Prostate gland (tissue), 2 donors: ENCODE data around the gene HOOK2.

ENCODE experiments used
- CTCF ChIP-seq, 4 experiments: fragments of 200-600 bp in 2 of 4; fragments of 450-650 bp in 2 of 4; sonication (generic) in 2 of 4; IDR thresholded peaks; 1 replicate in 3 of 4; 2 replicates in 1 of 4; pipeline ENCODE4 v1.5.1; 2016 to 2019; ENCODE audit warnings: antibody characterized with exemption in 4 of 4, mild to moderate bottlenecking in 2 of 4, moderate library complexity in 2 of 4
- POLR2A ChIP-seq: fragments of 450-650 bp; IDR thresholded peaks from one replicate; pipeline ENCODE4 v1.6.1; 2016; ENCODE audit warnings: antibody characterized with exemption, mild to moderate bottlenecking
- POLR2AphosphoS5 ChIP-seq: sonication (generic); formaldehyde crosslinking; IDR thresholded peaks from one replicate; pipeline ENCODE4 v1.6.1; 2017; ENCODE audit warnings: antibody characterized with exemption

DNA sequence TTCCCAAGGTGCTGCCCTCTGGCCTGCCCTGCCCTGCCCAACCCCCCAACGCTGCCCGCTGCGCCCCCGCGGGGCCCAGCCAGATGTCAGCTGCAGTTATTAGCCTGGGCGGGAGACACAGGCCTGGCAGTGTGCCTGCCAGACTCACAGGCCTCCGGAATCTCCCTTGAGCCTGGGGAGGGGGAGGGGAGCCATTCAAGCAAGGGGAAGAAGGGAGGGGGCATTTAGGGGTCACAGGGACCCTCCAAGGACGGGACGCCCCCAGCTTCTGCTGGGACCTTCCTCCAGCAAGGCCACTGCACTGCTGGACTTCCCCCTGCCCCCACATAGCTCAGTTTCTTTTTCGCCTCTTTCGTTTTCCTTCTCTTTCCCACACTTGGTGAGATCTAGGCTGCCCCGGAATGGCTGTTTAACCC is 13.3 kb upstream of the HOOK2 start:
- TF ChIP-seq POLR2AphosphoS5, result peak; percentile 35
- TF ChIP-seq CTCF (IDR thresholded peaks at IDR 0.05), result no peak
- no peak for TF ChIP-seq POLR2A
